PC-9 (cell line): ENCODE measurements around the gene FAM20B. TPM values are rescaled to one million over a fixed set of nuclear protein-coding genes. Genes with fewer than 3 reads are reported as not detected.

ENCODE experiments used
- BruUV-seq: library from RNA; stranded (reverse); fragments of 400-500 nt; replicated peaks from 2 replicates; lab custom pipeline; 2021; lab: Mats Ljungman, UMichigan
- CTCF ChIA-PET: fragments of 300-600 bp; sonication (Branson Sonifier 250); formaldehyde crosslinking; loops from one replicate; lab custom pipeline; 2022; ENCODE audit warnings: antibody characterized with exemption; lab: Charles Lee
- POLR2A ChIA-PET: fragments of 300-600 bp; sonication (Branson Sonifier 250); formaldehyde crosslinking; loops from one replicate; lab custom pipeline; 2022; ENCODE audit warnings: antibody characterized with exemption; ENCODE audit not compliant: unreplicated experiment; lab: Charles Lee
- DNase-seq, 2 experiments: peaks; one replicate each; pipeline versions ENCODE4 v3.0.0 to v3.0.0-alpha.2; 2015 to 2022; ENCODE audit warnings: mixed read lengths in 1 of 2
- H2AFZ ChIP-seq: fragments of 200-600 bp; sonication (generic); 2 replicates; pipeline ENCODE4 v1.8.1; 2017; ENCODE audit warnings: antibody characterized with exemption
- H3F3A ChIP-seq: fragments of 200-600 bp; sonication (generic); 2 replicates; pipeline ENCODE4 v1.8.1; 2017; ENCODE audit warnings: antibody characterized with exemption, mild to moderate bottlenecking, low read depth; ENCODE audit not compliant: insufficient read depth
- H3K27ac ChIP-seq: fragments of 200-600 bp; sonication (generic); 2 replicates; pipeline ENCODE4 v1.6.1; 2016; ENCODE audit warnings: mixed run types
- H3K27me3 ChIP-seq: fragments of 200-600 bp; sonication (generic); 2 replicates; pipeline ENCODE4 v1.6.1; 2016; ENCODE audit warnings: low read depth, mixed run types; ENCODE audit not compliant: insufficient read depth
- H3K36me3 ChIP-seq: fragments of 200-600 bp; sonication (generic); 2 replicates; pipeline ENCODE4 v1.6.1; 2016; ENCODE audit warnings: low read depth, mixed run types
- H3K4me1 ChIP-seq: fragments of 200-600 bp; sonication (generic); replicated peaks from 2 replicates; pipeline ENCODE4 v1.6.1; 2016; ENCODE audit warnings: mixed run types; ENCODE audit not compliant: insufficient read depth
- H3K4me2 ChIP-seq: fragments of 200-600 bp; sonication (generic); 2 replicates; pipeline ENCODE4 v1.6.1; 2017; ENCODE audit warnings: mixed run types
- H3K4me3 ChIP-seq: fragments of 200-600 bp; sonication (generic); 2 replicates; pipeline ENCODE4 v1.6.1; 2016; ENCODE audit warnings: mixed run types
- H3K79me2 ChIP-seq: fragments of 200-600 bp; sonication (generic); 2 replicates; pipeline ENCODE4 v1.6.1; 2017; ENCODE audit warnings: low read depth, mixed run types
- H3K9me2 ChIP-seq: fragments of 200-600 bp; sonication (generic); 2 replicates; pipeline ENCODE4 v1.8.1; 2017; ENCODE audit warnings: mild to moderate bottlenecking; ENCODE audit not compliant: insufficient read depth
- H3K9me3 ChIP-seq: fragments of 200-600 bp; sonication (generic); 2 replicates; pipeline ENCODE4 v1.8.1; 2016; ENCODE audit warnings: low read depth; ENCODE audit not compliant: insufficient read depth
- H4K20me1 ChIP-seq: fragments of 200-600 bp; sonication (generic); 2 replicates; pipeline ENCODE4 v1.8.1; 2017; ENCODE audit not compliant: insufficient read depth
- CTCF ChIP-seq: fragments of 200-600 bp; sonication (generic); conservative IDR thresholded peaks from 2 replicates; pipeline ENCODE4 v1.6.1; 2017; ENCODE audit warnings: mixed run types, antibody characterized with exemption, mild to moderate bottlenecking, moderate library complexity
- EZH2 ChIP-seq: fragments of 200-600 bp; sonication (generic); IDR thresholded peaks from 2 replicates; pipeline ENCODE4 v1.8.0; 2017; ENCODE audit warnings: antibody characterized with exemption, low read depth
- intact Hi-C: fragments of 100-400 bp; cut with micrococcal nuclease; formaldehyde crosslinking; loops from one replicate; pipeline ENCODE4 v1.10.0; 2022; ENCODE audit not compliant: unreplicated experiment
- total RNA-seq: library from RNA; stranded (reverse); gene quantifications from 2 replicates; pipeline ENCODE4 v1.2.3, GENCODE V29; 2021

Gene FAM20B
- total RNA-seq, 1 experiment from 2014 or later: 80.5 TPM

- Histone ChIP-seq H3K9me2 (no peaks in the 10 kb centered on the region), H4K20me1 (no peaks in the 10 kb centered on the region), H3F3A (peaks cover 4% of the 10 kb centered on the region; the same call in 1 of the 2 replicates), H3K4me2 (no peak overlapping the region), H3K36me3 (peaks cover 40% of the 10 kb centered on the region), H3K4me3 (no peak overlapping the region), H3K9me3 (no peaks in the 10 kb centered on the region), H2AFZ (no peak overlapping the region), H3K4me1 (no peaks in the 10 kb centered on the region; the same call in 1 of the 2 replicates), H3K27me3 (no peaks in the 10 kb centered on the region), H3K79me2 (peaks cover 6% of the 10 kb centered on the region), H3K27ac (no peak overlapping the region)
- intact Hi-C loops: loop anchor here (1.0 kb wide), 3 partner anchors 74 to 249 kb away; no protein-coding TSS in a partner anchor
- ChIA-PET CTCF (interaction anchor here (0.6 to 1.0 kb wide), 2 partner anchors 26 to 61 kb away, joined by 4 to 6 read pairs; no protein-coding TSS in a partner anchor), POLR2A (interaction anchor here (0.6 to 0.7 kb wide), 2 partner anchors 110 to 174 kb away, joined by 3 to 4 read pairs; no protein-coding TSS in a partner anchor)
- BruUV-seq: no TSS peak
- no peak for DNase-seq
- no peak for TF ChIP-seq EZH2
- no peak for TF ChIP-seq CTCF
These were observed 95.0 kb downstream of the FAM20B start for GRCh38 chr1:179120736-179121135.

- H3K9me3 ChIP-seq: no peaks in the 10 kb centered on the region
- no peak overlapping the region for H3K4me2 ChIP-seq
- no peaks in the 10 kb centered on the region for H4K20me1 ChIP-seq
- POLR2A ChIA-PET: interaction anchor here (0.6 kb wide), 1 partner anchor 110 kb away, joined by 3 read pairs; no protein-coding TSS in a partner anchor
- no peaks in the 10 kb centered on the region for H3K27me3 ChIP-seq
- TF ChIP-seq EZH2 (no peak), CTCF (peak; percentile 78)
- CTCF ChIA-PET: interaction anchor here (0.6 to 1.0 kb wide), 3 partner anchors 23 to 60 kb away, joined by 3 to 6 read pairs (median 4); no protein-coding TSS in a partner anchor
- H3K4me1 ChIP-seq: no peaks in the 10 kb centered on the region; the same call in 1 of the 2 replicates
- H3F3A ChIP-seq: peaks cover 4% of the 10 kb centered on the region; the same call in 1 of the 2 replicates
- no TSS peak for BruUV-seq
- intact Hi-C loops: loop anchor here (1.0 kb wide), 3 partner anchors 73 to 248 kb away; no protein-coding TSS in a partner anchor
- peak; percentile 15 to 40 for DNase-seq
- H3K9me2 ChIP-seq: no peaks in the 10 kb centered on the region
- H3K27ac ChIP-seq: no peak overlapping the region
- H3K4me3 ChIP-seq: no peak overlapping the region
- H3K79me2 ChIP-seq: peaks cover 11% of the 10 kb centered on the region
- H2AFZ ChIP-seq: no peak overlapping the region
- H3K36me3 ChIP-seq: peaks cover 41% of the 10 kb centered on the region
These were observed 95.7 kb downstream of the FAM20B start for GRCh38 chr1:179121159-179121938.

GRCh38 chr1:179124873-179125272 is 99.2 kb downstream of the FAM20B start:
- Histone ChIP-seq H4K20me1 (no peaks in the 10 kb centered on the region), H3K4me1 (peaks cover 35% of the 10 kb centered on the region), H3K27me3 (no peaks in the 10 kb centered on the region), H3K27ac (peak overlapping the region; percentile 22), H3F3A (peaks cover 28% of the 10 kb centered on the region), H3K9me2 (no peaks in the 10 kb centered on the region), H3K79me2 (peaks cover 26% of the 10 kb centered on the region), H2AFZ (no peak overlapping the region), H3K4me3 (no peak overlapping the region), H3K4me2 (no peak overlapping the region), H3K9me3 (no peaks in the 10 kb centered on the region), H3K36me3 (peaks cover 37% of the 10 kb centered on the region)
- ChIA-PET CTCF (no interaction called here), POLR2A (no interaction called here)
- BruUV-seq: no TSS peak
- TF ChIP-seq CTCF (no peak), EZH2 (no peak)
- DNase-seq: no peak
- intact Hi-C loops: loop anchor here (5.0 kb wide), 1 partner anchor 52 kb away; no protein-coding TSS in a partner anchor

Other genes starting within 250 kb of the FAM20B start
- gene ANGPTL1, start 154.8 kb upstream of the FAM20B start, total RNA-seq: not detected in 2 replicates
- gene TOR3A, start 56.2 kb downstream of the FAM20B start, total RNA-seq: 31.6 and 35.6 TPM in 2 replicates
- 23.5 and 27.4 TPM in 2 replicates for gene ABL2, start 203.8 kb downstream of the FAM20B start, total RNA-seq